GM23248 (cell line): ENCODE data around the gene NUDT12.

Experiments
- EZH2 ChIP-seq: fragments of 200-600 bp; sonication (generic); IDR thresholded peaks from 2 replicates; pipeline ENCODE4 v1.6.1; 2018; ENCODE audit warnings: antibody characterized with exemption, mild to moderate bottlenecking; ENCODE audit not compliant: insufficient read depth, poor library complexity, severe bottlenecking
- EZH2phosphoT487 ChIP-seq: fragments of 200-600 bp; sonication (generic); IDR thresholded peaks from 2 replicates; pipeline ENCODE4 v1.6.1; 2018; ENCODE audit warnings: antibody characterized with exemption, moderate library complexity, mild to moderate bottlenecking, low read depth; ENCODE audit not compliant: insufficient read depth

DNA sequence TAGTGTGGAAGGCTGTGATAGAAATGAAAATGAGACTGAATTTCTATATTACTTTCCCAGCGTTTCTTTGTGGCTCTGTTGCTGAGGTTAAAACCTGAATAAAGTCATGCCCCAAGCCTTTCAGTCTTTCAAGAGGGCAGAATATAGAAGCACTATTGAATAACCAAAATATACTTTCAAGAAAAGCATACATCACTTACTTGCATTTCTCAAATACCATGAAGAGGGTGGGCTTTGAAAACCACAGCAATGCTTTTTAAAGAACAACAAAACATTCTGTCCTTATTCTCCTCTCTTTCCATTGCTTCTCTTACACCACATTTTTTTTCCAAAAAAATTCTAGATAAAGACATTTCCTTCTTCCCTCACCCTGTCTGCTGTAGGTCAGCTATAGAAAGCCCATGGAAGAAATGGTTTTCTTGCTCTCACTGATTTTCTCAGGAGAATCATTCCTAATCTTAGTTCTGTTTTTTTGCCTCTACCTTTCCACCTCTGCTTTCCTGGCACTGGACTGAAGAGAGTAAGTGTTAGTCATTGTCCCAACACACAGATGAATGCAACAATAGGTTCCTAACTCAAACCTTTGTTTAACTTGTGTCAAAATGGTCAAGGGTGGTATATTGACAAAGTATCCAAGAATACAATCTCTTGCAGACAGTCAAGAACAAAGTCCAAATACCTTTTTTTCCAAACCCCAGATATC, 51.6 kb downstream of the NUDT12 start:
- TF ChIP-seq EZH2 (no peak), EZH2phosphoT487 (no peak)
